ENCODE results near the gene TUBB6. TPM values are rescaled to one million over a fixed set of nuclear protein-coding genes. Genes with fewer than 3 reads are reported as not detected.
A peak's percentile ranks its signal among the peaks of the same experiment; 100 is the strongest.

TUBB6 gene
- total RNA-seq, 1 donor from 2014 or later = 110 TPM

- no peak for DNase-seq
- intact Hi-C loops (cut with DNase I) = no loop called here
- H3K27me3 ChIP-seq = no peaks in the 10 kb centered on the region
- no peak overlapping the region for H3K27ac ChIP-seq
- peaks cover 67% of the 10 kb centered on the region for H3K36me3 ChIP-seq
- H3K4me3 ChIP-seq = no peak overlapping the region
- no peak for TF ChIP-seq CTCF (IDR thresholded peaks at IDR 0.05)
- H3K9me3 ChIP-seq = no peaks in the 10 kb centered on the region
- peak; percentile 36 for ATAC-seq
- H3K4me1 ChIP-seq = no peaks in the 10 kb centered on the region
Measured at GRCh38 chr18:12333506-12334290, 25.7 kb downstream of the TUBB6 start.

- TF ChIP-seq CTCF (IDR thresholded peaks at IDR 0.05) = no peak
- intact Hi-C loops (cut with DNase I) = no loop called here
- no peaks in the 10 kb centered on the region for H3K9me3 ChIP-seq
- H3K4me1 ChIP-seq = no peaks in the 10 kb centered on the region
- peaks cover 67% of the 10 kb centered on the region for H3K36me3 ChIP-seq
- H3K27ac ChIP-seq = no peak overlapping the region
- H3K27me3 ChIP-seq = no peaks in the 10 kb centered on the region
- ATAC-seq (no peak), DNase-seq (no peak)
- H3K4me3 ChIP-seq = no peak overlapping the region
Measured at GRCh38 chr18:12334366-12334808, 26.3 kb downstream of the TUBB6 start.

GRCh38 chr18:12334863-12335262 lies 26.8 kb downstream of the TUBB6 start:
- DNase-seq = no peak
- intact Hi-C loops (cut with DNase I) = no loop called here
- H3K9me3 ChIP-seq = no peaks in the 10 kb centered on the region
- no peak overlapping the region for H3K27ac ChIP-seq
- H3K4me1 ChIP-seq = no peaks in the 10 kb centered on the region
- no peak overlapping the region for H3K4me3 ChIP-seq
- ATAC-seq = no peak
- H3K36me3 ChIP-seq = peaks cover 67% of the 10 kb centered on the region
- TF ChIP-seq CTCF (IDR thresholded peaks at IDR 0.05) = no peak
- no peaks in the 10 kb centered on the region for H3K27me3 ChIP-seq

- TF ChIP-seq CTCF (IDR thresholded peaks at IDR 0.05) = no peak
- intact Hi-C loops (cut with DNase I) = no loop called here
- no peaks in the 10 kb centered on the region for H3K4me1 ChIP-seq
- no peaks in the 10 kb centered on the region for H3K9me3 ChIP-seq
- peak; percentile 20 for ATAC-seq
- no peak overlapping the region for H3K4me3 ChIP-seq
- H3K27ac ChIP-seq = no peak overlapping the region
- H3K36me3 ChIP-seq = peaks cover 73% of the 10 kb centered on the region
- H3K27me3 ChIP-seq = no peaks in the 10 kb centered on the region
- DNase-seq = no peak
Measured at GRCh38 chr18:12335503-12335902, 27.5 kb downstream of the TUBB6 start.

GRCh38 chr18:12336171-12336613 lies 28.2 kb downstream of the TUBB6 start:
- no peaks in the 10 kb centered on the region for H3K9me3 ChIP-seq
- DNase-seq = no peak
- no peak overlapping the region for H3K27ac ChIP-seq
- H3K27me3 ChIP-seq = no peaks in the 10 kb centered on the region
- H3K4me1 ChIP-seq = no peaks in the 10 kb centered on the region
- TF ChIP-seq CTCF (IDR thresholded peaks at IDR 0.05) = no peak
- intact Hi-C loops (cut with DNase I) = no loop called here
- peak; percentile 58 for ATAC-seq
- H3K4me3 ChIP-seq = no peak overlapping the region
- H3K36me3 ChIP-seq = peaks cover 78% of the 10 kb centered on the region
